Neural cell (in vitro differentiated cells): ENCODE measurements around the gene SAMM50. TPM values are rescaled to one million over a fixed set of nuclear protein-coding genes. Genes with fewer than 3 reads are reported as not detected.

Experiments
- H2AFZ ChIP-seq: fragments of 200-600, 300-800 bp; sonication (generic), shearing (Covaris generic); 2 replicates; pipeline ENCODE4 v1.6.0; 2014; ENCODE audit warnings: low read depth, mild to moderate bottlenecking, antibody characterized with exemption, low read length, moderate library complexity
- H3F3A ChIP-seq: fragments of 200-600 bp; shearing (Covaris generic); 2 replicates; pipeline ENCODE4 v1.6.1; 2016; ENCODE audit warnings: mild to moderate bottlenecking, moderate library complexity, mixed read lengths, antibody characterized with exemption, low read length; ENCODE audit not compliant: insufficient read depth, poor library complexity, severe bottlenecking
- H3K27ac ChIP-seq: fragments of 200-600, 300-800 bp; sonication (generic), shearing (Covaris generic); 2 replicates; pipeline ENCODE4 v1.5.1; 2014; ENCODE audit warnings: mild to moderate bottlenecking, low read length, moderate library complexity
- H3K27me3 ChIP-seq: fragments of 300-800, 200-600 bp; sonication (generic), shearing (Covaris generic); 2 replicates; pipeline ENCODE4 v1.6.0; 2014; ENCODE audit warnings: mild to moderate bottlenecking, low read depth, low read length, moderate library complexity; ENCODE audit not compliant: insufficient read depth
- H3K36me3 ChIP-seq: fragments of 300-800, 200-600 bp; sonication (generic), shearing (Covaris generic); 2 replicates; pipeline ENCODE4 v1.5.1; 2014; ENCODE audit warnings: mild to moderate bottlenecking, antibody characterized with exemption, low read length, moderate library complexity; ENCODE audit not compliant: insufficient read depth
- H3K4me2 ChIP-seq: fragments of 300-800, 200-600 bp; sonication (generic), shearing (Covaris generic); 2 replicates; pipeline ENCODE4 v1.6.0; 2014; ENCODE audit warnings: mild to moderate bottlenecking, low read length
- H3K4me3 ChIP-seq: fragments of 300-800, 200-600 bp; sonication (generic), shearing (Covaris generic); 2 replicates; pipeline ENCODE4 v1.5.1; 2014; ENCODE audit warnings: mild to moderate bottlenecking, low read length, moderate library complexity
- H3K79me2 ChIP-seq: fragments of 200-600 bp; shearing (Covaris generic); replicated peaks from 2 replicates; pipeline ENCODE4 v1.6.0; 2014; ENCODE audit warnings: mild to moderate bottlenecking, low read length, moderate library complexity; ENCODE audit not compliant: insufficient read depth
- H3K9ac ChIP-seq: fragments of 300-800, 200-600 bp; sonication (generic), shearing (Covaris generic); 2 replicates; pipeline ENCODE4 v1.6.1; 2016; ENCODE audit warnings: mild to moderate bottlenecking, low read length, mixed read lengths
- H3K9me2 ChIP-seq: fragments of 200-600 bp; shearing (Covaris generic); 2 replicates; pipeline ENCODE4 v1.6.1; 2016; ENCODE audit warnings: mild to moderate bottlenecking, low read length, mixed read lengths; ENCODE audit not compliant: insufficient read depth
- H3K9me3 ChIP-seq: fragments of 200-600, 300-800 bp; sonication (generic), shearing (Covaris generic); 2 replicates; pipeline ENCODE4 v1.6.1; 2016; ENCODE audit warnings: mild to moderate bottlenecking, mixed run types, low read length, moderate library complexity, mixed read lengths
- H4K20me1 ChIP-seq: fragments of 200-600 bp; shearing (Covaris generic); 2 replicates; pipeline ENCODE4 v1.6.1; 2016; ENCODE audit warnings: mild to moderate bottlenecking, mixed run types; ENCODE audit not compliant: insufficient read depth
- EP300 ChIP-seq: fragments of 450-650 bp; conservative IDR thresholded peaks from 2 replicates; pipeline ENCODE4 v1.6.1; 2014; ENCODE audit warnings: antibody characterized with exemption, mild to moderate bottlenecking, moderate library complexity; ENCODE audit not compliant: poor library complexity, severe bottlenecking
- EZH2 ChIP-seq: fragments of 200-600, 300-800 bp; shearing (Covaris generic), sonication (generic); IDR thresholded peaks from 2 replicates; pipeline ENCODE4 v1.6.1; 2014; ENCODE audit warnings: antibody characterized with exemption, low read length, borderline replicate concordance, mild to moderate bottlenecking; ENCODE audit not compliant: insufficient read depth, poor library complexity, severe bottlenecking
- MXI1 ChIP-seq: fragments of 450-650 bp; conservative IDR thresholded peaks from 2 replicates; pipeline ENCODE4 v1.6.1; 2014; ENCODE audit warnings: antibody characterized with exemption, mild to moderate bottlenecking; ENCODE audit not compliant: poor library complexity, severe bottlenecking
- POLR2AphosphoS5 ChIP-seq: IDR thresholded peaks from 2 replicates; pipeline ENCODE4 v1.6.1; 2012
- RAD21 ChIP-seq: fragments of 450-650 bp; conservative IDR thresholded peaks from 2 replicates; pipeline ENCODE4 v1.6.1; 2014; ENCODE audit warnings: antibody characterized with exemption, mild to moderate bottlenecking, moderate library complexity
- TAF1 ChIP-seq: IDR thresholded peaks from 2 replicates; pipeline ENCODE4 v1.6.1; 2012; ENCODE audit warnings: low read depth
- polyA plus RNA-seq: library from polyadenylated mRNA; depleted of rRNA; stranded (reverse); fragments of >200 nt; gene quantifications from 2 replicates; pipeline ENCODE4 v1.2.3, GENCODE V29; 2014
- TF ChIP-seq, protein P1 (sequence below): IDR thresholded peaks from 2 replicates; pipeline ENCODE4 v1.6.1; 2012; ENCODE audit warnings: borderline replicate concordance
- TF ChIP-seq, protein P2 (sequence below): fragments of 450-650 bp; IDR thresholded peaks from 2 replicates; pipeline ENCODE4 v1.5.1; 2014; ENCODE audit warnings: antibody characterized with exemption, mild to moderate bottlenecking, moderate library complexity; ENCODE audit not compliant: poor library complexity, severe bottlenecking

The SAMM50 gene
- polyA plus RNA-seq, 1 donor from 2014 or later = 38.1 TPM

DNA sequence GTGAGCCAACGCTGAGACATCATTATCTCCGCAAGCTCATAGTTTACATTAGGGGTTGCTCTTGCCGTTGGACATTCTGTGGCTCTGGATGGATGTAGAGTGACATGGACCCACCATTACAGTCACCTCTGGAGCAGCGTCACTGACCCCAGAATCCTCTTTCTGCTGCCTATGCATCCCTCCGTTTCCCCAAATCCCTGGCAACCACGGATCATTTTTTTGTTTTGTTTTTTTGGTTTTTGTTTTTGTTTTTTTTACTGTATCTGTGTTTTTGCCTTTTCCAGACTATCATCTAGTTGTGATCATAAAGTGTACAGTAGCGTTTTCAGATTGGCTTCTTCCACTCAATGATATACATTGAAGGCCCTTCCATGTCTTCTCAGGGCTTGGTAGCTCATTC, 72.8 kb downstream of the SAMM50 start:
- Histone ChIP-seq H3K79me2 (no peaks in the 10 kb centered on the region), H3K9ac (no peak overlapping the region), H4K20me1 (no peaks in the 10 kb centered on the region), H3K9me3 (no peaks in the 10 kb centered on the region), H3K27me3 (peaks cover 14% of the 10 kb centered on the region), H3K4me2 (no peak overlapping the region), H3K9me2 (no peaks in the 10 kb centered on the region), H3K4me3 (no peak overlapping the region), H2AFZ (no peak overlapping the region), H3K36me3 (no peaks in the 10 kb centered on the region), H3K27ac (no peak overlapping the region), H3F3A (no peaks in the 10 kb centered on the region)
- TF ChIP-seq EZH2 (no peak), RAD21 (no peak), POLR2AphosphoS5 (no peak), EP300 (no peak), MXI1 (no peak), TAF1 (no peak)
- TF ChIP-seq, protein P1, sequence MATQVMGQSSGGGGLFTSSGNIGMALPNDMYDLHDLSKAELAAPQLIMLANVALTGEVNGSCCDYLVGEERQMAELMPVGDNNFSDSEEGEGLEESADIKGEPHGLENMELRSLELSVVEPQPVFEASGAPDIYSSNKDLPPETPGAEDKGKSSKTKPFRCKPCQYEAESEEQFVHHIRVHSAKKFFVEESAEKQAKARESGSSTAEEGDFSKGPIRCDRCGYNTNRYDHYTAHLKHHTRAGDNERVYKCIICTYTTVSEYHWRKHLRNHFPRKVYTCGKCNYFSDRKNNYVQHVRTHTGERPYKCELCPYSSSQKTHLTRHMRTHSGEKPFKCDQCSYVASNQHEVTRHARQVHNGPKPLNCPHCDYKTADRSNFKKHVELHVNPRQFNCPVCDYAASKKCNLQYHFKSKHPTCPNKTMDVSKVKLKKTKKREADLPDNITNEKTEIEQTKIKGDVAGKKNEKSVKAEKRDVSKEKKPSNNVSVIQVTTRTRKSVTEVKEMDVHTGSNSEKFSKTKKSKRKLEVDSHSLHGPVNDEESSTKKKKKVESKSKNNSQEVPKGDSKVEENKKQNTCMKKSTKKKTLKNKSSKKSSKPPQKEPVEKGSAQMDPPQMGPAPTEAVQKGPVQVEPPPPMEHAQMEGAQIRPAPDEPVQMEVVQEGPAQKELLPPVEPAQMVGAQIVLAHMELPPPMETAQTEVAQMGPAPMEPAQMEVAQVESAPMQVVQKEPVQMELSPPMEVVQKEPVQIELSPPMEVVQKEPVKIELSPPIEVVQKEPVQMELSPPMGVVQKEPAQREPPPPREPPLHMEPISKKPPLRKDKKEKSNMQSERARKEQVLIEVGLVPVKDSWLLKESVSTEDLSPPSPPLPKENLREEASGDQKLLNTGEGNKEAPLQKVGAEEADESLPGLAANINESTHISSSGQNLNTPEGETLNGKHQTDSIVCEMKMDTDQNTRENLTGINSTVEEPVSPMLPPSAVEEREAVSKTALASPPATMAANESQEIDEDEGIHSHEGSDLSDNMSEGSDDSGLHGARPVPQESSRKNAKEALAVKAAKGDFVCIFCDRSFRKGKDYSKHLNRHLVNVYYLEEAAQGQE = no peak

DNA sequence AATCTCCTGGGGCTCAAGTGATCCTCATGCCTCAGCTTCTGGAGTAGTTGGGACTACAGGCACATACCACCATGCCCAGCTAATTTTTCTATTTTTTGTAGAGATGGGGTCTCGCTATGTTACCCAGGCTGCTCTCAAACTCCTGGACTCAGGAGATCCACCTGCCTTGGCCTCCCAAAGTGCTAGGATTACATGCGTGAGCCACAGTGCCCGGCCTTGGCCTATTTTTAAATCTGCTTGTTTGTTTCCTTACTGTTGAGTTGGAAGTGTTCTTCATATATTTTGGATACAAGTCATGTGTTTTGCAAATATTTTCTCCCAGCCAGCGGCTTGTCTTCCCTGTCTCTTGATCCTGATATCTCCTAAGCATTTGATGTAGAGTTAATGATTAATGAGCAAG, 73.8 kb downstream of the SAMM50 start:
- no peaks in the 10 kb centered on the region for H3K79me2 ChIP-seq
- H3K27ac ChIP-seq = no peak overlapping the region
- no peaks in the 10 kb centered on the region for H3F3A ChIP-seq

More for the DNA sequence above, 73.8 kb downstream of the SAMM50 start:
- no peaks in the 10 kb centered on the region for H3K36me3 ChIP-seq
- no peaks in the 10 kb centered on the region for H3K9me2 ChIP-seq
- peaks cover 10% of the 10 kb centered on the region for H3K27me3 ChIP-seq
- no peaks in the 10 kb centered on the region for H4K20me1 ChIP-seq
- no peaks in the 10 kb centered on the region for H3K9me3 ChIP-seq
- H2AFZ ChIP-seq = no peak overlapping the region
- H3K4me2 ChIP-seq = no peak overlapping the region
- H3K9ac ChIP-seq = no peak overlapping the region
- no peak overlapping the region for H3K4me3 ChIP-seq
- TF ChIP-seq EP300 (no peak), RAD21 (no peak), TAF1 (no peak)
- TF ChIP-seq, protein P2, sequence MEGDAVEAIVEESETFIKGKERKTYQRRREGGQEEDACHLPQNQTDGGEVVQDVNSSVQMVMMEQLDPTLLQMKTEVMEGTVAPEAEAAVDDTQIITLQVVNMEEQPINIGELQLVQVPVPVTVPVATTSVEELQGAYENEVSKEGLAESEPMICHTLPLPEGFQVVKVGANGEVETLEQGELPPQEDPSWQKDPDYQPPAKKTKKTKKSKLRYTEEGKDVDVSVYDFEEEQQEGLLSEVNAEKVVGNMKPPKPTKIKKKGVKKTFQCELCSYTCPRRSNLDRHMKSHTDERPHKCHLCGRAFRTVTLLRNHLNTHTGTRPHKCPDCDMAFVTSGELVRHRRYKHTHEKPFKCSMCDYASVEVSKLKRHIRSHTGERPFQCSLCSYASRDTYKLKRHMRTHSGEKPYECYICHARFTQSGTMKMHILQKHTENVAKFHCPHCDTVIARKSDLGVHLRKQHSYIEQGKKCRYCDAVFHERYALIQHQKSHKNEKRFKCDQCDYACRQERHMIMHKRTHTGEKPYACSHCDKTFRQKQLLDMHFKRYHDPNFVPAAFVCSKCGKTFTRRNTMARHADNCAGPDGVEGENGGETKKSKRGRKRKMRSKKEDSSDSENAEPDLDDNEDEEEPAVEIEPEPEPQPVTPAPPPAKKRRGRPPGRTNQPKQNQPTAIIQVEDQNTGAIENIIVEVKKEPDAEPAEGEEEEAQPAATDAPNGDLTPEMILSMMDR = no peak
